Adrenal gland (tissue), 5 donors: ENCODE data around the gene RNF25.

Source experiments
- POLR2A ChIP-seq, 2 donors: fragments of 450-650 bp; IDR thresholded peaks; one replicate each; pipeline ENCODE4 v1.6.1; 2017; ENCODE audit warnings: antibody characterized with exemption in 2 of 2, mild to moderate bottlenecking in 2 of 2, moderate library complexity in 1 of 2
- TF ChIP-seq, protein P1 (sequence below), 6 experiments: fragments of 450-650 bp in 4 of 6; fragments of 200-600 bp in 2 of 6; sonication (generic) in 1 of 6; IDR thresholded peaks; 1 replicate in 5 of 6; 2 replicates in 1 of 6; pipeline versions ENCODE4 v1.5.1 to v1.8.0; 2016 to 2021; ENCODE audit warnings: antibody characterized with exemption in 6 of 6, mild to moderate bottlenecking in 2 of 6, moderate library complexity in 1 of 6
- donor health status: DM: no; HTN: no; CAD: no.

DNA sequence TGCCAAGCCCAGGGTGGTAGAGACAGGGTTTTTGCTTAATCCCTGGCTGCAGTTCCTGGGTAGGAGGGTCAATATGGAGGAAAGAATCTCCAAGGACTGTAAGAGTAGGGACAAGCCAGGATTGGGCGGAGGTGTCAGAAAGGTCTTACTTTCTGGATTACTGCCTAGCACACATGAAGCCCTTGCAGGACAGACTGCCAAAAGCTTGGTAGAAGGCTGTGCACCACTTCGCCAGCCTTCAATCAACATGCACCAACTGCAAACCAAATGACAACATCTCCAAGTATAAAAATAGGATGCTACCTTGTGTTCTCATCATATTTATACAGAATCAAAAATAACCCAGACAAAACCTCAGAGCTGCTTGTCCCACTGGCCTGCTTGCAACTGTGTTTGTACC lies 16.1 kb downstream of the RNF25 start:
- TF ChIP-seq, protein P1, sequence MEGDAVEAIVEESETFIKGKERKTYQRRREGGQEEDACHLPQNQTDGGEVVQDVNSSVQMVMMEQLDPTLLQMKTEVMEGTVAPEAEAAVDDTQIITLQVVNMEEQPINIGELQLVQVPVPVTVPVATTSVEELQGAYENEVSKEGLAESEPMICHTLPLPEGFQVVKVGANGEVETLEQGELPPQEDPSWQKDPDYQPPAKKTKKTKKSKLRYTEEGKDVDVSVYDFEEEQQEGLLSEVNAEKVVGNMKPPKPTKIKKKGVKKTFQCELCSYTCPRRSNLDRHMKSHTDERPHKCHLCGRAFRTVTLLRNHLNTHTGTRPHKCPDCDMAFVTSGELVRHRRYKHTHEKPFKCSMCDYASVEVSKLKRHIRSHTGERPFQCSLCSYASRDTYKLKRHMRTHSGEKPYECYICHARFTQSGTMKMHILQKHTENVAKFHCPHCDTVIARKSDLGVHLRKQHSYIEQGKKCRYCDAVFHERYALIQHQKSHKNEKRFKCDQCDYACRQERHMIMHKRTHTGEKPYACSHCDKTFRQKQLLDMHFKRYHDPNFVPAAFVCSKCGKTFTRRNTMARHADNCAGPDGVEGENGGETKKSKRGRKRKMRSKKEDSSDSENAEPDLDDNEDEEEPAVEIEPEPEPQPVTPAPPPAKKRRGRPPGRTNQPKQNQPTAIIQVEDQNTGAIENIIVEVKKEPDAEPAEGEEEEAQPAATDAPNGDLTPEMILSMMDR (IDR thresholded peaks at IDR 0.05): no peak
- no peak for TF ChIP-seq POLR2A (IDR thresholded peaks at IDR 0.05)
